HEK293T (cell line): ENCODE measurements around the gene ARVCF.

Experiments used
- CTCF ChIA-PET: fragments of 350-600 bp; formaldehyde crosslinking; extraction: SDS; loops from one replicate; lab custom pipeline; 2021; ENCODE audit warnings: antibody characterized with exemption, inconsistent platforms; lab: Yijun Ruan, JAX
- POLR2A ChIA-PET: fragments of 350-600 bp; formaldehyde crosslinking; extraction: SDS; loops from one replicate; lab custom pipeline; 2020; ENCODE audit warnings: antibody characterized with exemption, inconsistent platforms; lab: Yijun Ruan, JAX
- DNase-seq: peaks from one replicate; pipeline ENCODE4 v3.0.0; 2012; ENCODE audit warnings: mixed read lengths; ENCODE audit errors: extremely low spot score
- ARNT ChIP-seq: fragments of 450-650 bp; IDR thresholded peaks from 2 replicates; pipeline ENCODE4 v1.6.1; 2017; ENCODE audit warnings: mild to moderate bottlenecking
- BHLHE40 ChIP-seq: fragments of 450-650 bp; IDR thresholded peaks from 2 replicates; pipeline ENCODE4 v1.6.1; 2016; ENCODE audit warnings: mild to moderate bottlenecking, moderate library complexity, borderline replicate concordance
- CTBP1 ChIP-seq: fragments of 450-650 bp; IDR thresholded peaks from 2 replicates; pipeline ENCODE4 v1.6.1; 2016; ENCODE audit warnings: borderline replicate concordance
- ELF4 ChIP-seq: fragments of 450-650 bp; IDR thresholded peaks from 2 replicates; pipeline ENCODE4 v1.6.1; 2017; ENCODE audit warnings: antibody characterized with exemption
- FOXA1 ChIP-seq: fragments of 450-650 bp; IDR thresholded peaks from 2 replicates; pipeline ENCODE4 v1.6.1; 2016; ENCODE audit warnings: mild to moderate bottlenecking
- FOXK2 ChIP-seq: fragments of 450-650 bp; IDR thresholded peaks from 2 replicates; pipeline ENCODE4 v1.6.1; 2016; ENCODE audit warnings: mild to moderate bottlenecking
- FOXM1 ChIP-seq: fragments of 450-650 bp; IDR thresholded peaks from 2 replicates; pipeline ENCODE4 v1.6.1; 2017; ENCODE audit warnings: mild to moderate bottlenecking, borderline replicate concordance
- HDGF ChIP-seq: fragments of 450-650 bp; IDR thresholded peaks from 2 replicates; pipeline ENCODE4 v1.6.1; 2017; ENCODE audit warnings: antibody characterized with exemption, borderline replicate concordance
- L3MBTL2 ChIP-seq: fragments of 450-650 bp; conservative IDR thresholded peaks from 2 replicates; pipeline ENCODE4 v1.6.1; 2016; ENCODE audit warnings: mild to moderate bottlenecking
- LEF1 ChIP-seq: fragments of 450-650 bp; IDR thresholded peaks from 2 replicates; pipeline ENCODE4 v1.6.1; 2017; ENCODE audit warnings: mild to moderate bottlenecking, borderline replicate concordance
- NFRKB ChIP-seq: fragments of 450-650 bp; IDR thresholded peaks from 2 replicates; pipeline ENCODE4 v1.6.1; 2016; ENCODE audit warnings: mild to moderate bottlenecking, moderate library complexity
- SP1 ChIP-seq: fragments of 450-650 bp; IDR thresholded peaks from 2 replicates; pipeline ENCODE4 v1.6.1; 2017
- SUZ12 ChIP-seq: fragments of 450-650 bp; IDR thresholded peaks from 2 replicates; pipeline ENCODE4 v1.6.1; 2016; ENCODE audit warnings: mild to moderate bottlenecking
- TARDBP ChIP-seq: fragments of 450-650 bp; IDR thresholded peaks from 2 replicates; pipeline ENCODE4 v1.6.1; 2016
- ZNF384 ChIP-seq: fragments of 450-650 bp; IDR thresholded peaks from 2 replicates; pipeline ENCODE4 v1.6.1; 2016
- TF ChIP-seq, protein P1 (sequence below): fragments of 450-650 bp; IDR thresholded peaks from 2 replicates; pipeline ENCODE4 v1.6.1; 2016

Gene ARVCF

GRCh38 chr22:20053407-20054033, 36.9 kb upstream of the ARVCF start:
- no peak for DNase-seq
- ChIA-PET CTCF (no interaction called here), POLR2A (no interaction called here)
- TF ChIP-seq TARDBP = no peak

DNA sequence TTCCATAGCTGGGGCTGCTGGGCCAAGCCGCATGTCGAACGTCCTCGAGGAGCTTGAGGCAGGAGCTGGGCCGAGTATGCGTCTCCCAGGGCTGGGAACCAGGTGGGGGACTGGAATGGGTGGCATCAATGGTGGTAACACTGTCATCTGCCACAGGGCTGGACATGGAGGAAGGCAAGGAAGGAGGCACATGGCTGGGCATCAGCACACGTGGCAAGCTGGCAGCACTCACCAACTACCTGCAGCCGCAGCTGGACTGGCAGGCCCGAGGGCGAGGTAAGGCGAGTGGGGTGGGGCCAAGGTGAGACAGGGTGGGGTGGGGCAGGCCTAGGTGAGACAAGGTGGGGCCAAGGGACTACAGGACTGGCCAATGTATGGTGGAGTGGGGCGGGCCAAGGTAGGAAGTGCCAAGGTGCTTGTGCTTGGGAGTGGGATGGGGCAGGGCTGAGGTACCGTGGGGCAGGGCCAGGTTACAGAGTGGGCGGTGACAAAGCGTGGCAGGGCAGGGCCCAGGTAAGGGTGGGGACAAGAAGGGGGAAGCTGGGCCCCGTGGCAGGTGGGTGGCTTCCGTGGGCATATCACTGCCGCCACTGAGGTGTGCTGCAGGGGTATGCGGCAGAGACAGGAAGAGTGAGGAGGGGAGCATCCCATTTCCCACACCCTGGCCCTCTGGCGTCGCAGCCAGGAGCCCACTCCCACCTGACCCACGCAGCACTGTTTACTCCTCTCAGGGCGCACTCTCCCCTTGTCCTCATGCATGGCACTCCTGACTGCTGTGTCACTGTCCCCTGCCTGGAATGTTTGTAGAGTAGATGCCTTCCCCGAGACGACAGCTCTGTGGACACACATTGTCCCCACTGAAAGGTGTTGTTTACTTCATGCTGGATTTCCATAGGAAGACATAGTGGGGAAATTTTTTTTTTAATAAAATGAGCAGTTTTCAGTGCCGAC, 36.0 kb upstream of the ARVCF start:
- POLR2A ChIA-PET = no interaction called here
- DNase-seq = no peak
- CTCF ChIA-PET = no interaction called here
- TF ChIP-seq ELF4 (no peak), HDGF (no peak), FOXK2 (no peak), FOXA1 (no peak), TARDBP (no peak), NFRKB (no peak), FOXM1 (no peak), SUZ12 (no peak), L3MBTL2 (no peak), ZNF384 (no peak), ARNT (no peak), BHLHE40 (no peak), CTBP1 (no peak), LEF1 (no peak), SP1 (no peak)
- TF ChIP-seq, protein P1, sequence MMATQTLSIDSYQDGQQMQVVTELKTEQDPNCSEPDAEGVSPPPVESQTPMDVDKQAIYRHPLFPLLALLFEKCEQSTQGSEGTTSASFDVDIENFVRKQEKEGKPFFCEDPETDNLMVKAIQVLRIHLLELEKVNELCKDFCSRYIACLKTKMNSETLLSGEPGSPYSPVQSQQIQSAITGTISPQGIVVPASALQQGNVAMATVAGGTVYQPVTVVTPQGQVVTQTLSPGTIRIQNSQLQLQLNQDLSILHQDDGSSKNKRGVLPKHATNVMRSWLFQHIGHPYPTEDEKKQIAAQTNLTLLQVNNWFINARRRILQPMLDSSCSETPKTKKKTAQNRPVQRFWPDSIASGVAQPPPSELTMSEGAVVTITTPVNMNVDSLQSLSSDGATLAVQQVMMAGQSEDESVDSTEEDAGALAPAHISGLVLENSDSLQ = no peak

GRCh38 chr22:20051927-20052308, 35.3 kb upstream of the ARVCF start:
- CTCF ChIA-PET = no interaction called here

DNA sequence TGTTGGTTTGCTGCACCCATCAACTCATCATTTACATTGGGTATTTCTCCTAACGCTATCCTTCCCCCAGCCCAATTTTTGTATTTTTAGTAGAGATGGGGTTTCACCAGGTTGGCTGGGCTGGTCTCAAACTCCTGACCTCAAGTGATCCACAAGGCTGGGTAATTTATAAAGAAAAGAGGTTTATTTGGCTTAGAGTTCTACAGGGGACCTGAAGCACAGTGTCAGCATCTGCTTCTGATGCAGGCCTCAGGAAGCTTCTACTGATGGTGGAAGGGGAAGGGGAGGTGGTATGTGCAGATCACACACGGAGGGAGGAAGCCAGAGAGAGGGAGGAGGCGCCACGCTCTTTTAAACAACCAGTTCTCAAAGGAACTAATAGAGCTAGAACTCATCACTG, 30.1 kb upstream of the ARVCF start:
- CTCF ChIA-PET = no interaction called here

More at GRCh38 chr22:20051927-20052308, 35.3 kb upstream of the ARVCF start:
- no peak for DNase-seq
- TF ChIP-seq, protein P1 = no peak
- TF ChIP-seq BHLHE40 (no peak), NFRKB (no peak), SP1 (no peak), FOXK2 (no peak), FOXA1 (no peak), CTBP1 (no peak), L3MBTL2 (no peak), FOXM1 (no peak), ZNF384 (no peak), TARDBP (no peak), SUZ12 (no peak), ARNT (no peak), HDGF (no peak), ELF4 (no peak), LEF1 (no peak)
- POLR2A ChIA-PET = no interaction called here

DNA sequence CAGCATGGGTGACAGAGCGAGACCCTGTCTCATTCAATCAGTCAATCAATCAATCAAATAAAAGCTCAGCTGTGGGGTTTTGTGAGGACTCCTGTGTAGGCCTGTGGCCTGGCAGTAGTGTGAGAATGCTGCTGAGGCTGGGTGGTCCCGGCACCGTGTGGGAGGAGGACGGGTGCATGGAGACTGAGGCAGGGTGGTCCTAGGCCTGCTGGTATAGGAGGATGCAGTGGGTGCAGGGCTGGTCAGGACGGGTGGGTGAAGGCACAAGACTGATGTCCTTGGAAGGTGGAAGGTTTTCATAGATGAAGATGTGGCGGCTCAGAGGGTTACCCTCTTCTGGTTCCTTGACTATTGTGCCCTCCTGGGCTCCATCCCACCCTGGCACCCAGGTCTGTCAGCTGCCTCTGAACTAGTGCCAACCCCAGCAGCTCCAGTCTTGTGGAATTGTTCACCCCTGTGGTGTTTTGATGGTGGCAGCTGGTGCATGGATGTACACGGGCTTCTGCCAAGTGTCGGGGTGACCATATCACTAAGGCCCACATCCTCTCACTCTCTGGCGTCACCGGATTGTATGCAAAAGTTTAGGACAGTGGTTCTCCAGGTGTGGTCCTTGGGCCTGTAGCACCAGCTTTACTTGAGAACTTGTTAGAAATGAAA, 28.0 kb upstream of the ARVCF start:
- POLR2A ChIA-PET = no interaction called here
- TF ChIP-seq BHLHE40 = no peak
- TF ChIP-seq L3MBTL2 = no peak
- TF ChIP-seq TARDBP = no peak
- no peak for TF ChIP-seq SUZ12
- no peak for TF ChIP-seq ELF4
- TF ChIP-seq HDGF = no peak
- no peak for TF ChIP-seq SP1
- TF ChIP-seq FOXM1 = no peak
- no peak for TF ChIP-seq FOXA1
- TF ChIP-seq CTBP1 = no peak
- TF ChIP-seq NFRKB = no peak
- no peak for TF ChIP-seq ZNF384
- TF ChIP-seq, protein P1 = no peak
- no peak for TF ChIP-seq LEF1
- TF ChIP-seq FOXK2 = no peak
- TF ChIP-seq ARNT = no peak
- no peak for DNase-seq
- CTCF ChIA-PET = no interaction called here

More for the DNA sequence above, 30.1 kb upstream of the ARVCF start:
- TF ChIP-seq SP1 (no peak), CTBP1 (no peak), ELF4 (no peak), HDGF (no peak), ZNF384 (no peak), FOXM1 (no peak), FOXA1 (no peak), FOXK2 (no peak), ARNT (no peak)
- TF ChIP-seq, protein P1 = no peak
- POLR2A ChIA-PET = no interaction called here
- DNase-seq = no peak
